Measurements from ENCODE around the gene CYGB.

Gene CYGB

DNA sequence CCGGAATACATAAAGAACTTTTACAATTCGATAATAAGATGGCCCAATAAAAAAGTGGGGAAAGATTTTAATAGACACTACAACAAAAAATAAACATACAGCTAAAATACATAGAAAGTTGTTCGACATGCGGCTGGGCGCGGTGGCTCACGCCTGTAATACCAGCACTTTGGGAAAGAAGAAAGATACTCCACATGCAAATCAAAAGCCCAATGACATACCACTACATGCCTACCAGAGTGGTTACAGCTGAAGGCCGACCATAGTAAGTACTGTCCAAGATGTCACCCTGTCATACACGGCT, 11.7 kb upstream of the CYGB start:
- no peak for DNase-seq

DNA sequence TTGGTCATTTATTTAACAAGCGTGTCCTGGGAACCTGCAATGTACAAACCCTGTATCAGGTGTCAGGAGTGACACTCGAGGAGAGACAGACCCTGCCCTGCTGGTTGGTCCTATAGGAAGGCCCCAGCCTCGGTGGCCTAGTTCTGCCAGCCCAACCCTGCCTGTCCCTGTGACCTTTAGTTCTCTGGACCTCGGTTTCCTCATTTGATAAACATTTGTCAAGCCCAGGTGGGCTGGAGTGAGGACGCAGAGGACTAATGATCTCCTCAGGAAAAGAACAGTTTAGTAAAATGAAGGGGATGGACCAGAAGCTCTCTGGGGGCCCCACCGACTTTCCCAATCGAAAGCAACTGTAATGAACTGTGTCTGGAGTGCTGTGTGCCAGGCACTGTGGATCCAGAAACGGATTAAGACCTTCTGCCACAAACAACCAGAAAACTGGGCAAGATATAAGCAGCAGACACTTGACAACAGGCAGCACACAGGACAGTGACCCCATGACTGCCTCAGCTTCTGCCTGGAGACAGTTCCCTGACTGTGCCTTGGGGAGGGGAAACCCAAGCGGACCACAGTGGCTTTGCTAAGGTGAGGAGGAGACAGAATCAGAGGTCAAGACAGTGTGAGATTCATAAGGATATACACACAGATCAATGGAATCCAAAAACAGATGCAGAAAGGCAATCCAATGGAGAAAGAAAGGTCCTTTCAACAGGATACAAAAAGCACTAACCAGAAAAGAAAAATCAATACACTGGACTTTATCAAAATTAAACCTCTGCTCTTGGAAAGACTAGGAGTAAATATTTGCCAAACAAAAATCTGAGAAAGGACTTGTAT, 11.1 kb upstream of the CYGB start:
- no peak for DNase-seq

DNA sequence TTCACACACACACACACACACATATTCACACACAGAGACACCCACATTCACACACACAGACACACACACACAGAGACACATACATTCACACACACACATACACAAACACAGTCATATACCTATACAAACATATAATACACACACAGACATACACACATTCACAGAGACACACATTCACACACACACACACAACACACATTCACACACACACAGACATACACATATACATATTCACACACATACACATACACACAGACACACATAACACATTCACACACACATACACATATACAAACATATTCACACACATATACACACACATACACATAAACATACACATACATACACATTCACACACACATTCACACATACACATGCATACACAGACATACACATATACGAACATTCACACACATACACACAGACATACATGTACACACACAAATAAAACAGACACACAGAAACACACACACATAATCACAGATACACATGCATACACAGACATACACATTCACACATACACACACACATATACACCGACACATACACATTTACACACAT, 10.2 kb upstream of the CYGB start:
- DNase-seq: no peak

DNA sequence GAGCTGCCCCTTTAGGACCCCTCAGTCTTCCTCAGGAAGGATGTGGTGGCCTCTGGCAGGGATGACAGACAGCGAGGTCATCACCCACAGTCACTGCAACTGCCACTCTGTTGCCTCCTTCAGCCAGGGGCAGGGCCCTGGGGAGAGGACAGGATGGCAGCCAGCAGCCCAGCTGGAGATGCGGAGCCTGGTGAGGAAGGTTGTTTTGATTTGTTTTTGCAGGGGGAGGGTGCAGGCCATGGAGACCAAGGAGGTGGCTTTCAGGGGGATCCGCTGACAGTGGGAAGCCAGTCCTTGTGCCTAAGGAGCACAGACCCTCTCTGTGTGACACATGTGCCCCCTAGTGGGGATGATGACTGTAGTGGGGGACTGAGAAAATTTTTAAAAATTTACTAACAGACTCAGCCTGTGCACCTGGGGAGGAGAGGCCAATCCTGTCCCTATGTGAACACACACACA, 9.7 kb upstream of the CYGB start:
- DNase-seq: no peak

DNA sequence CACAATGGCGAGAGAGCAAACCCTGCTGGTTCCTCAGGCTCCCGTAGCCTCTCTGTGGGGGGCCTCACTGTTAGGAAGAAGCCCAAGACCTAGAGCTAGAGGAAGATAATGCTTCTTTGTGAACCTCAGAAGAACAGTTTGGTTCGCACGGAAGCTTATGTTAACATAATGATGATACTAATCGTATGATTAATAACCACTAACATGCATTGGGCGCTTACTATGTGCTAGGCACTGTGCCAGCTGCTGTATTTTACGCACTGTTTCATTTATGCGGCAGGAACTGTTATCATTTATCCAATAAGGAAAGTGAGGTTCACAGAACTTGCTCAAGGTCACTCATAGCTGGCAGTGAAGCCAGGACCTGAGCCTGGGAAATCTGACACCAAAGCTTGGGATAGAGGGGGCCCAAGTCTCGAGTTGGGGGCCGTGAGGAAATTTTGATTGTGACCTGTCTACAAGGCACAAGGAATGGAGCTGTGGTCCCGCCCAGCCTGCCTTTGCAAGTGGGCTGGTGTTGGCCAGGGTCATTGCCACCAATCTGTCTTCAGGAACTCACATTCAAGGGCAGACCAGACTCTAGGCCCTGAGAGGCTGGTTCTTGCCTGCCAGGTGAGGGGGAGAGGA, 9.2 kb upstream of the CYGB start:
- no peak for DNase-seq

DNA sequence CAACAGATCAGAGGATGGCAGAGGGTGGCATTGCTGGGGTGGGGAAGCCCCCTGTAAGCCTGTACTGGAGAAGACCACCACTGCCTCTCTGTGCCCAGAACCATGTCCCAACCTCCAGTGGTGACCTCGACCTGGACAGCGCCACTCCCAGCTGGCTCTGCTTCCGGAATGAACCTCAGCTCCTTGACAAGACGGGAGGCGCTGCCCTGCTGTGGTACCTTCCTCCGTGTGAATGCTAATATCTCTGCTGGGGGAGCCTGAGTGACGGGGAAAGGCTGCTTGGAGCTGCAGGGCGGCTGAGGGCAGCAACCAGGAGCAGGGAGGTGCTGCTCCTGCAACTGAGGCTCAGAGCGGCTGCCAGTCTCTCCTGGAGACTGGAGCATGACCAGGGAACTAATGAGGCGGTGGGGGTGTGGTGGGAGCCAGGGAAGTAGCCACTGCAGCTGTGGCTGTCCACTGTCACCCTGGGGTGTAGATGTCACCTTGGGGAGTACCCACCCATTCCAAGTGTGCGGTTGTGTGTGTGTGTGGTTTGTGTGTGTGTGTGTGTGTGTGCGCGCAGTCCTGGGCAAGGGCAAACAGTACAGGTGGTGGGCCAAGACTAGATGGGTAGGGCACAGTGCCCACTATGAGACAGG, 8.5 kb upstream of the CYGB start:
- no peak for DNase-seq

DNA sequence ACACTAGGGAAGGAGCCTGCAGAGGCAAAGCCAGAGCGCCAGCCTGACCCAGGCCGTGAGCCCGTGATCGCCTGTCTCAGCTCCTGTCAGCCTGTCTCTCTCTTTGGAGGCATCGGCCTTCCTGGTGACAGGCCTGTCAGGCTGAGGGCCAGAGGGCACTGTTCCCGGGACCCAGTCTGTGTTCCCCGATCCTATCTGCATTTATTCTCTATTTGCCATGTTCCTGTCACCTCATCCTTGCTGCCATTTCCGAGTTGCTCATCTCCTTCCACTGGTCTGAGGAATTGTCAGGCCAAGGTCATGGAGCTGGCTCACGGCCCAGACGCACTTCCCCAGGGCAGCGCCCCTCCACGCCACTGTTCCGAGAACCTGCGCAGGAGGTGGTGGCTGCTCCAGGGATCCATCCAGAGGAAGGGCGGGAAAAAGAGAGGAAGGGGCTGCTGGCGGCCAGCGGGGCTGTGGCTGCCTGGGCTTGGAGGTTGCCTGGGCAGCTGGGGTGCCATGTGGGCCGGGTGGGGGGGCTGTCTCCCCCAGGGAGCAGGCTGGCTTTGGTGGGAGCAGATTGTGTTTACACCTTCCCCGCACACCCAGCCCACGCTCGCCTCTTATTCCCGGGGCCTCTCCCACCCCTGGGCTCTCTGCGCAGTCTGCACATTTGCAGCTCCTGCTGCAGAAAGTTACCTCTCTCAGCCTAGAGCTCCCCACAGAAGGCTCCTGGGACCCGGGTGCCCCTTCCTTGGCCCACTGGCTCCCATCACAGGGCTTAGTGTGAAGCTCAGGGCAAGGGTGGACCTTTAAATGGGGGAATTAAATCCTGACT, 7.2 kb upstream of the CYGB start:
- no peak for DNase-seq

DNA sequence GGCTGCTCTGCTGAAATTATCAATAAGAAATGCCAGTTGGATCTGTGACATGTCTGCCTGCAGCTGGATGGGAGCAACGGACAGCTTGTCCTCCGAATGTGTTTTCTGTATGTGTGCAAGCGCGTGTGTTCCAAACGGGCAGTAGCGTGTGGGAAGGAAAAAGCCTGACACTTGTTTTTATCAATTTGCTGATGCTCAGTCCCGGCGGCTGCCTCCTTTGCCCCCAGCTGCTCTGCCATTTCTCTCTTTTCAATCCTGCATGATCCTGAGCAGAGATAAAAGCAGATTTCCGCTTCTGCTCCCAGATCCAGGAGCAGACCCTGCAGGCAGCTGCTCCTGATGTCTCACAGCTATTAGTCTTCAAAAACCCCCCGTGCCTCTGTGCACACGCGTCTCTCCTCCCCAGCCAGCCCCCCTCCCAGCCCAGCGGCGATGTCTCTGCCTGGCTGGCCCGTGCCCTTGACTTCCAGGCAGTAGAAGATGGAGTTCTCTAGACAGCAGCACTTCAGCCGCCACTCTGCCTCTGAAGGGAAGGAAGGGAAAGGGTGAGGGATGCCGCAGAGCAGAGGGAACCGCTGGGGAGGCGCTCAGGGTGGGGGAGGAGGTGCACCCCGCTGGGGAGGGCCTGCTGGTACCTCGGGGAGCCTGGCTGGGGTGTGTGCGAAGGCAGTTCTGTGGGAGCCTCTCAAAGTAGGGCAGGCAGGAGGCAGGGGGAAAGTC, 6.5 kb upstream of the CYGB start:
- no peak for DNase-seq

DNA sequence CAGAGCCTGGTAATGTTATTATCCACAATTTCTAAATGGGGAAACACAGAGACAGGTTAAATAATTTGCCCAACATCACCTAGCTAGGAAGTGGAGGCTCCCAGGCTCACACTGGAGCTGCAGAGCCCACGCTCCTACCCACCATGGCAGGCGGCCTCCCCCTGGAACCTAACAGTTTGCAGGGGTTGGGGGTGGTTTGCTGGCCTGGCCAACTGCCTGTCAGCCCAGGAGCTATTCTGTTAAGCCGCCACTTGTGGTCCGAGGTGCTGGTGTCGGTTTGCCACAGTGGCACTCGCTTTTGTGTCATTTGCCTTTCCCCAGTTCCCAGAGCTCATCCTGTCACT, 5.9 kb upstream of the CYGB start:
- no peak for DNase-seq

DNA sequence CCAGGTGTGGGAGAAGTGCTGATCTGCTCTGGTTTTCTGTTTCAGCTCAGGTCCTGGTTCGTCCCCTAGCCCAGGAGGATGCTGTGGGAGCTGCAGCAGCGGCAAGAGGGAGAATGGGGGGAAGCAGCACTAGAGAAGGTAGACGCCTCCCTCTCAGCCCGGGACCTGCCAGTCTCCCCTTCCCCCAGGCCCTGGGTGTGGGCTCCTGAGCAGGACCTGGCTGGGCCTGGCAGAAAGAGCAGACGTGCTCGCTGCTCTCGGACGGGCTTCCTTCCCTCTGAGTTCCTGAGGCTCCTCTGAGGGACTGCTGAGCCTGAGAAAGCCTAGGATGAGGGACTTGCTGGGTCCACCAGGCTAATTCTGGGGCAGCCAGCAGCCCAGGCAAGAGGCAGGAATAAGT, 5.5 kb upstream of the CYGB start:
- no peak for DNase-seq

DNA sequence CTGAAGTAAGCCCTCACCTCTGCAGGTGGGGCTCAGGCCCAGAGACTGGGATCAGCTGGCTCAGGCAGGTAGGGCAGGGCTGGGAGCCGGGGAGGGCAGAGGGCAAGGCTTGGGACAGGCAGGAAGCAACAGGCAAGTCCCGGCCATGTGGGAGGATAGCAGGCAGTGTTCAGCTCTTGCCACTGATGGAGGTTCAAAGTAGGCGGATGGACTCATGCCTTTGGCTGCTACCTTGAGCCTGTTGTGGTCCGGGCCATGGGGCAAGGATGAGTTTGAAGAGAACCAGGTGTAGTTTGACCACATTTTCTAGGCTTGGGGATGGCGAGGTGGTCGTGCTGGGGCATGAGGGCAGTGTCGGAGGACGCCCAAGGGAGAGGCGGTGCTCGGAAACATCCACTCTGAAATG, 5.1 kb upstream of the CYGB start:
- no peak for DNase-seq

DNA sequence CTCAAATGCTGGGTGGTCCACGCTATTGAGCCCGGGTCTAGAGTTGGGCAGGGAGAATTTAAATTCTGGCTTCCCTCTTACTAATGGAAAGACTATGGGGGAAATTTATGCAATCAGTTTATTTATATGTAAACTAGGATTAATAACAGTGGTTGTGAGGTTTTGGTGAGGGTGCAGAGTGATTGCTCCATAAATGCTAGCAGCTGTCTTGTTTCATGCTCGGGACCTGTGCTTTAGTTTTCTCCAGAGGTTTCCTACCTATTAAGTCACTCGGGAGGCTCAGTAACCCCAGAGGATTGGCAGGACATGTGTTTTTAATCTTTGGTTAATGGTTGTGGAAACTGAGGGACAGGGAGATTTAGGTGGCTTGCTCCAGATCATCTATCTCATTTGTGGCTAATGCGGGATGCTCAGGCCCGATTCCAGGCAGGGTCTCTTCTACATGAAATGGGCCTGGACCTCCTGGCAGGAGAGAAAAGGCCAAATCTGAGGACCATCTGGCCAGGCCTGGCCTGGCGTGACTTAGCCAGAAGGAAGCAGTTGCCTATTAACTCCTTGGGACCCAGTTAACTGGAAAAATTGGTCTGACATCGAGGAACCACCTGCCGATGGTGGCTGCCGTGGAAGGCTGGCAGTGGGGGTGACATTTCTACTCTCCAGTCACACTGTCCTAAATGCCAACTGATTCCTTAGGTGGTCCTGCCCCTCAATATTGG, 4.4 kb upstream of the CYGB start:
- DNase-seq: peak; percentile 24 to 80

DNA sequence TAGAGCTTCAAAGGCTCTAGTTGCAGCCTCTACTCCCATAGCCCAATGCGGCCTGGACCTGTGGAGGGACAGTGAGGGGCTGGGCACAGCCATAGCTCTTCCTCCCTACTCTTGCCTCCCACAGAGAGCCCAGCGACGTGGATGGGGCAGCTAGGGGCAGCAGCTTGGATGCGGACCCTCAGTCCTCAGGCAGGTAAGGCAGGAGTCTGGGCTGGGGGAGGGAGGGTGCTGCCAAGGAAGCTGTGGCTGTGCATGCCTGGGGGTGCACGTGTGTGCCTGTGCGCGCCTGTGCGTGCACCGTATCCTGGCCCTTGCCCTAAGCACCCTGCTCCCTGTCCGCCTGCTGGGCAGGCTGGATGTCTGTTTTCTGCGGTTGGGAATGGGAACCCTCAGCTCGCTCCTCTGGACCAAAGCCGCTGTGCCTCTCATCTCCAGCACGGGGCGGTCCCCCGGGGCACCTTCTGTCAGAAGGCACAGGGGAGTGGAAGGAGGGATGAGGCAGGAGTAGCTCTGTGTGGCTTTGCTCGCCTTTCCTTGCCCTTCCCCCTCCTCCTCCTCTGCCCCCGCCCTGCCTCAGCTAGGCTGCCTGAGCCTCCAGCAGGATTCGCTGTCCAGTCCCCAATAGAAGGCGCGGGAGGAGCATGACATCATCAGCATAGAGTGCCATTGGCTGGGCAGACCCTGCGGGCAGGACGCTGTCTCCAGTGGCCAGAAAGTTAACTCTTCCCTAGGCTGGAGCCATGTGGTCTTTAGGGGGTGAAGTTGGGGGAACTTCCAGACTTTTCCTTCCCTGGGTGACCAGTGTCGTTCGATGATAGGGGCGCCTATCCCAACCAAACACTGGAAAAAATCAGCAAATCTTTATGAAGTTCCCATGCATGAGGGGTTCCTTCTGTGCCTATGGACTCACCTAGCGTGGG, 3.1 kb upstream of the CYGB start:
- peak; percentile 91 to 94 for DNase-seq

DNA sequence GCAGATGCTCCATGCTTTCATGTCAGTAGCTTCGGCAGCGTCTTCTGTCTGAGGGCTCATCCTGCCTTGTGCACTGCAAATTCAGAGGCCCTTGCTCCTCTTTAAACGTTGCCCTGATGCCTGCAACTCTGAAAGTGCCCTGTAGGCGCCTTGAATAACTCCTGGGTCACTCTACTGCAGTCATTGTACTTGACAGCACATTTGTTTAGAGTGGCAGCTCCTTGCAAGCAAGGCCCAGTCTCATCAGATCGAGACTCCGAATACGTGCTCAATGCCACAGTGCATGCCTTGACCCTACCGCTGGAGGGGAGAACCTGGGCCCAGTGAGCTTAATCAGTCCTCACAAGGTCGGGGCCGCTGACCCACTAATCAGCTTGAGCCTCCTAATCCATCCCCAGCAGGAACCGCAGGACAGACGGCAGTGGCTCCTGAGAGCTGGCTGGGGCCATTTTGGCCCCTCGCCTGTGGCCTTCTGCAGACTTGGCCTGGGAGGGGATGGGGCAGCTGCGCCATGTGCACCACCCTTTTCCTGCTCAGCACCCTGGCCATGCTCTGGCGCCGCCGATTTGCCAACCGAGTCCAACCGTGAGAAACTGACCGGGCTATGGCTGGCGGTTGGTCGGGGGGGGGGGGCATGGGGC, 2.2 kb upstream of the CYGB start, which contains the start of gene PRCD:
PRCD (plus strand) TSS at position 414 of the 641 bp plus-strand sequence; CDS start at position 512, 98 bp downstream.
- DNase-seq: no peak

DNA sequence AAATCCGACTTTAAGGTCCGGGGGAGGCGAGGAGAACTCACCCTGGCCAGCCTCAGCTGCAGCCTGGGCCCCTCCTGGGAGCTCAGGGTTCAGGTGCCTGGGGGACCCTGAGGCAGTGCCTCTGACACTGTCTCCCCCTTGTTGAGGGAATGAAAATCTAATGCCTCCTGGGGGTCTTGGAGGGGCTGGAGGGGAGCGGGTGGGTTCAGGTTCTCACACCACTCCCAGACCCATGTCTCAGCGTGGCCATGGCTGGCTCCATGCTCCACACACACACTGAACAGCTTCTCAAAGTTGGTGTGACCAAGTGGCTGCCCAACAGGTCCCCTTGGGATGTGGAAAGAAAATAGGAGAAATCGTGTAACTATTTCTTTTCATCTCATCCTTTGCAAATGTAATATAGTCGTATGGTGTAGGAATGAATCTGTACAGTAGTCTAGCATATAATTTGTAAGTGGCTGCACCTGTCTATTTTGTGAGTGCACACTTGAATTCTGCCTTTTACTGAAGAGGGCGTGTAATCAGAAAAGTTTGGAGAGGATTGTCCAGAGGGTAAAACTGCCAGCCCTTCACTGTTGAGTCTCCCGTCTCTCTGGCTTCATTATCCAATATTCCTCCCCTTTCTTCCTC, 1.5 kb upstream of the CYGB start:
- no peak for DNase-seq

DNA sequence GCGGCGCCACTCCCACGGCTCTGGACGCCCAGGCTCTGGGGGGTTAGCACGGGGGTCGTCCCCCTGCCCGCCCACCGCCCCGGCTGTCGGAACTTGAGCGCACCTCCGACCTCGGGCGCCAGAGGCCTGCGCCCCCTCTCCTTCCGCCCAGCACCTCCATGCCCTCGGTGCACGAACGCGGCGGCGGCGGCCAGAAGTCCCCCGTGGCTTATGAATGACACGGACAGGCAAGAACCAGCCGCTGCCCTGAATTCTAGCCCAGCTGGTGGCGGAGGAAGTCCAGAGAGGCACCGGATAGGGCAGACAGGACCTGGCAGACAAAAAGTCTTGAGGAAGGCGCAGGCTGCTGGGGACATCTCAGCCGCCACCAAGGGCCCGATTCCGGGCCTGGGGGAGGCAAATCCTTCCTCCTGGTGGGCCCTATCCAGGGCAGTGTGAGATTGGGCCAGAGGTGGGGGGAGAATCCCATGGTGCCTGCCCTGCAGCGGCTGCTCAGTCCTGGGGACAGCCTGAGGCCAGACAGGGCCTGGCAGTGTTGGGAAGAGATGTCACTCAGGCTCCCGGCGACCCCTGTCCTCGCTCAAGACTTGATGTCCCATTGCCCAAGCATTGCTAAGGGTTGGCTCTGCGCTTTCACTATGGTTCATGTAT, 897 bp upstream of the CYGB start:
- no peak for DNase-seq

DNA sequence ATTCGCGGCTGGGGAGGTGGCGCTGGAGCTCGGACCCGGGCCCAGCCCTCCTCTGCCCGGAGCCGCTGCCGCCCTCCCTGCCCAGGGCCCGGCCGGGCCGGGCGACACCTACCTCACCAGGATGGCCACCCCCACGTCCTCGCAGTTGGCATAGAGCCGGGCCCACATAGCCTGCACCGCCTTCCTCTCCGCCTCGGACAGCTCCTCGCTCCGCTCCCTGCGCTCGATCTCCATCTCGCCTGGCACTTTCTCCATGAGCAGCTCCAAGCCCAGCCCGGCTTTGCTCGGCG, 276 bp downstream of the CYGB start:
- DNase-seq: no peak

DNA sequence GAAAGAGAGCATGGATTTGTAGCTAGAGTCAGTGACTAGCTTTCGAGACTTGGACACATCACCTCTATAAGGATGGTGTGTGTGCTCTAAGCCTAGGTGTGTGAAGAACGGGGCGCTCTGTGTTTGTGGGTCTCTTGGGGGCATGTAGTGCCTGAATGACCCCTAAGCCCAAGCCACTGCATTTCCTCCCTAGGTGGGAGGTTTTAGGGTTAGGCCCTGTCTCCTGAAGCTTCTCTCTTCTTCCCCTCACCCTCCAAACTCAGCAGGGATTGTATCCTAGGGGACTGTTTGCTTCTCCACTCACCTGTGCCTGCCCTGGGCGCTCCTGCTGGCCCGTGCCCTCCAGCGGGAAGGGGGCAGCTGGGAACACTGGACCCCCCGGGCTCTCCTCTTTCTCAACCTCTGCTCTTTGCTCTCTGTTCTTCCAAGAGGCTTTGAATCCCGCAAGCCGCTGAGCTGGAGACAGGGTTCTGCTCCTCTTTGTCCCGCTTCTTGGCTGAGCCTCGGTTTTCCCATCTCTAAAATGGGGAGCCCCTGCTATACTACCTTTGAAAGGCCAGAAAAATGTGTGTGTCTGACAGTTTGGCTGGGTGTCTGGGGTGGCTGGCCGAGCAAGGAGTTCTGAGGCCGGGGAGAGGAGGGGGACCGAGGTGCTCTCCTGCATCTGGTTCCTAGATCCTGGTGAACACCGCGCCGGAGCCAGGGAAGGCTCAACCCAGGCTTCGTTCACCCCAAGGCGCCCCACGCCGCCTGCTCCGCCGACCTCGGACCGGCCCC, 810 bp downstream of the CYGB start:
- DNase-seq: no peak
